T-cell (primary cell): ENCODE results near the gene PRMT1. TPM values are rescaled to one million over a fixed set of nuclear protein-coding genes. Genes with fewer than 3 reads are reported as not detected.

Source experiments
- ATAC-seq, 4 experiments: fragments of 200-7000 bp in 3 of 4; fragments of 150-1000 bp in 1 of 4; cut with Tn5 transposase; replicated peaks in 1 of 4; 1 replicate in 3 of 4; 2 replicates in 1 of 4; pipeline ENCODE4 v1.10.0; 2021; ENCODE audit warnings: moderate library complexity in 3 of 4, mild to moderate bottlenecking in 2 of 4, moderate number of reproducible peaks in 1 of 4
- CTCF ChIA-PET, 2 donors: fragments of 300-600 bp; sonication (Branson Sonifier 250); formaldehyde crosslinking; loops; one replicate each; lab custom pipeline; 2022; ENCODE audit warnings: antibody characterized with exemption in 2 of 2; lab: Charles Lee
- POLR2A ChIA-PET, 2 donors: fragments of 300-600 bp; sonication (Branson Sonifier 250); formaldehyde crosslinking; loops; one replicate each; lab custom pipeline; 2022; ENCODE audit warnings: antibody characterized with exemption in 2 of 2; lab: Charles Lee
- DNase-seq, 35 experiments: peaks; one replicate each; pipeline versions ENCODE4 v3.0.0 to v3.0.0-alpha.2; 2013 to 2023
- H3K27ac ChIP-seq: one replicate; pipeline ENCODE4 v1.5.1; 2013; ENCODE audit warnings: low read length
- H3K27me3 ChIP-seq, 2 experiments: replicated peaks in 1 of 2; 1 replicate in 1 of 2; 2 replicates in 1 of 2; pipeline versions ENCODE4 v1.6.1 to v1.7.0; 2013; ENCODE audit warnings: low read length in 1 of 2, mixed read lengths in 1 of 2; ENCODE audit not compliant: control insufficient read depth in 2 of 2, insufficient read depth in 2 of 2; ENCODE audit errors: extremely low read depth in 1 of 2
- H3K36me3 ChIP-seq, 2 donors: 1 replicate in 1 of 2; 2 replicates in 1 of 2; pipeline versions ENCODE4 v1.6.1 to v1.7.0; 2013; ENCODE audit warnings: low read length in 1 of 2; ENCODE audit not compliant: control insufficient read depth in 2 of 2, insufficient read depth in 1 of 2; ENCODE audit errors: extremely low read depth in 1 of 2
- H3K4me1 ChIP-seq, 2 experiments: 1 replicate in 1 of 2; 2 replicates in 1 of 2; pipeline versions ENCODE4 v1.6.1 to v1.7.0; 2013; ENCODE audit warnings: low read length in 2 of 2, mixed read lengths in 1 of 2; ENCODE audit not compliant: insufficient read depth in 2 of 2, control insufficient read depth in 1 of 2; ENCODE audit errors: extremely low read depth in 1 of 2
- H3K4me3 ChIP-seq, 2 donors: 1 replicate in 1 of 2; 2 replicates in 1 of 2; pipeline versions ENCODE4 v1.5.1 to v1.7.0; 2013; ENCODE audit warnings: mild to moderate bottlenecking in 2 of 2, low read length in 1 of 2, moderate library complexity in 1 of 2; ENCODE audit not compliant: control insufficient read depth in 1 of 2; ENCODE audit errors: extremely low read depth in 1 of 2
- H3K9me3 ChIP-seq: 2 replicates; pipeline ENCODE4 v1.7.0; 2013
- H3K27ac Mint-ChIP-seq, 2 donors: one replicate each; pipeline ENCODE4 v1.8.0; 2020 to 2021; ENCODE audit warnings: mild to moderate bottlenecking in 2 of 2, mixed read lengths in 2 of 2
- H3K27me3 Mint-ChIP-seq, 2 donors: one replicate each; pipeline ENCODE4 v1.8.0; 2021 to 2022; ENCODE audit warnings: mixed read lengths in 2 of 2
- H3K36me3 Mint-ChIP-seq: one replicate; pipeline ENCODE4 v1.8.0; 2021; ENCODE audit warnings: mixed read lengths
- H3K4me1 Mint-ChIP-seq, 3 donors: one replicate each; pipeline ENCODE4 v1.8.0; 2020 to 2022; ENCODE audit warnings: mixed read lengths in 3 of 3, mild to moderate bottlenecking in 1 of 3
- H3K4me3 Mint-ChIP-seq, 3 donors: one replicate each; pipeline ENCODE4 v1.8.0; 2020 to 2022; ENCODE audit warnings: mild to moderate bottlenecking in 3 of 3, mixed read lengths in 3 of 3, moderate library complexity in 3 of 3
- H3K9me3 Mint-ChIP-seq, 3 donors: one replicate each; pipeline ENCODE4 v1.8.0; 2020 to 2022; ENCODE audit warnings: mixed read lengths in 3 of 3
- WGBS: methylation state at CpG from one replicate; pipeline ENCODE4 v1.1.5; 2013; ENCODE audit warnings: missing lambda C conversion rate; ENCODE audit not compliant: insufficient coverage; 5-methylcytosine and 5-hydroxymethylcytosine counted together
- total RNA-seq, 35 experiments: library from RNA in 6 of 35; stranded (reverse) in 6 of 35; fragments of 120-200 nt in 1 of 35; gene quantifications; one replicate each; pipeline versions ENCODE4 v1.2.1 to v1.2.4 and lab custom pipeline; 2013 to 2026

The PRMT1 gene
- total RNA-seq, 5 donors from 2014 or later (not counting 1 experiment from before 2014, with no cell fraction given) = 72.0 to 116 (median 107) TPM

DNA sequence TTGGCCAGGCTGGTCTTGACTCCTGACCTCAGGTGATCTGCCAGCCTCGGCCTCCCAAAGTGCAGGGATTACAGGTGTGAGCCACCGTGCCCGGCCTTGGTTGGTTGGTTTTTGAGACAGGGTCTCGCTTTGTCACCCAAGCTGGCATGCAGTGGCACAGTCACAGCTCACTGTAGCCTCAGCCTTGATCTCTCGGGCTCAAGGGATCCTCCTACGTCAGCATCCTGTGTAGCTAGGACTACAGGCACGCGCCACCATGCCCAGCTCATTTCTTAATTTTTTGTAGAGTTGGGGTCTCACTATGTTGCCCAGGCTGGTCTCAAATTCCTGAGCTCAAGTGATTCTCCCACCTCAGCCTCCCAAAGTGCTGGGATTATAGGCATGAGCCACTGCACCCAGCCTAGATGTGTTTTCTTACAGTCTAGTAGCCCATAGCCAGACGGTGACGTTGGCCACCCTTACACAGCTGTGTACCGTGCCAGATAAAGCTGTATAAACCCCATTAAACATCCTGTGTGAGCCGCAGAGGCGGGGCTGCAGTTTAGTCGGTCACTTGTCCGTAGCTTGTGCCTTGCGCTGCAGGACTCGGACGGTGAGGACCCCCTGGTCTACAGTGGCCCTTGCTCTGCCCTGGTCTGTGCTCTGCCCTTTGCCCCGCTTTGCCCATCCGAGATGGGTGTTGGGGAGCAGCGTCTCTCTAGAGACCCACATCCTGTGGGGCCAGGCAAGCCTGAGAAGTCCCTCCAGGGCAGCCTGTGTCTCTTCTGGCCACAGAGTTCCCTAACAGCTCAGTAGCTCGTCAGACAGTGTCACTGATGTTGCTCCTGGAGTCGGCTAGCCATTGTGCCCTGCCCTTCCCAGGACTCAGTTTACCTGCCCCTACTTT, 21.3 kb upstream of the PRMT1 start:
- ATAC-seq (no peak), DNase-seq (no peak)
- Histone ChIP-seq H3K36me3 (peaks cover 46 to 85% of the 10 kb centered on the region in 2 donors), H3K27me3 (no peaks in the 10 kb centered on the region), H3K4me1 (peaks cover 0 to 7% of the 10 kb centered on the region in 2 experiments), H3K27ac (no peak overlapping the region), H3K4me3 (no peak overlapping the region), H3K9me3 (no peaks in the 10 kb centered on the region)
- Mint-ChIP-seq H3K9me3 (no peaks in the 10 kb centered on the region), H3K4me3 (no peak overlapping the region), H3K4me1 (peaks cover 5 to 9% (median 8%) of the 10 kb centered on the region in 3 donors), H3K27me3 (no peaks in the 10 kb centered on the region), H3K36me3 (peaks cover 21% of the 10 kb centered on the region), H3K27ac (no peak overlapping the region)
- POLR2A ChIA-PET = no interaction called here
- CTCF ChIA-PET = interaction anchor here in 1 of 2 donors (0.6 to 1.5 kb wide), 2 partner anchors 10 to 868 kb away, joined by 3 to 5 read pairs; partner anchors contain the start of genes BCL2L12 and IRF3
- 89% methylated on average over 21 of the region's 23 CpGs for WGBS

DNA sequence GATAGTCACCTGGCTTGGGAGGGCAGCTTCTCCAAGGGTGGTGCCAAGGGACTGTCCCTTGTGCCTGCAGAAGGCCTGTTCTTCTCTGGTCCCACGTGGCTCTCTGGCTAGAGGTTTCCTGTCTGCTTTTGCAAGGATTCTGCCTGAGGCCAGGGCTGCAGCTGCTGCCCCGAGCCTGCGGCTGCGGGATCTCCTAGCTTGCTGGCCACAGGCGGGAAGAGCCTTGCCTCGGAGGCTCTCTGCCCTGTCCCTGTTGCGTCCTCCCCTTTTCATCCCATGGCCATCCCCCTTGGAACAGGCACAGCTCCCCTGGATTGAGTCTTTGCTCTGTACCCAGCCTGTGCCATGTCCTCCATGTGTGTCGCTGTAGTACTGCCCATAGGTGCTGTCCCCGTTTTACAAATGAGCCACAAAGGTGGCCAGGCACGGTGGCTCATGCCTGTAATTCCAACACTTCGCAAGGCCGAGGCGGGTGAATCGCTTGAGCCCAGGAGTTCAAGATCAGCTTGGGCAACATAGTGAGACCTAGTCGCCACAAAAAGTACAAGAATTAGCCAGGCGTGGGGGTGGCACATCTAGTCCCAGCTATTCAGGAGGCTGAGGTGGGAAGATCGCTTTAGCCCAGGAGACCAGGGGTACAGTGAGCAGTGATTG, 20.5 kb upstream of the PRMT1 start:
- Histone ChIP-seq H3K27ac (no peak overlapping the region), H3K4me1 (peaks cover 0 to 10% of the 10 kb centered on the region in 2 experiments), H3K9me3 (no peaks in the 10 kb centered on the region), H3K36me3 (peaks cover 44 to 87% of the 10 kb centered on the region in 2 donors), H3K27me3 (no peaks in the 10 kb centered on the region), H3K4me3 (no peak overlapping the region)
- Mint-ChIP-seq H3K9me3 (no peaks in the 10 kb centered on the region), H3K27ac (peak overlapping the region in 1 of 2 donors; percentile 34), H3K4me3 (no peak overlapping the region), H3K27me3 (no peaks in the 10 kb centered on the region), H3K4me1 (peaks cover 5 to 10% (median 9%) of the 10 kb centered on the region in 3 donors), H3K36me3 (peaks cover 18% of the 10 kb centered on the region)
- ATAC-seq (no peak), DNase-seq (no peak)
- ChIA-PET POLR2A (no interaction called here), CTCF (interaction anchor here in 1 of 2 donors (1.5 kb wide), 1 partner anchor 9 kb away, joined by 5 read pairs; the partner anchor contains the start of genes BCL2L12 and IRF3)
- 92% methylated on average over 17 of the region's 17 CpGs for WGBS

DNA sequence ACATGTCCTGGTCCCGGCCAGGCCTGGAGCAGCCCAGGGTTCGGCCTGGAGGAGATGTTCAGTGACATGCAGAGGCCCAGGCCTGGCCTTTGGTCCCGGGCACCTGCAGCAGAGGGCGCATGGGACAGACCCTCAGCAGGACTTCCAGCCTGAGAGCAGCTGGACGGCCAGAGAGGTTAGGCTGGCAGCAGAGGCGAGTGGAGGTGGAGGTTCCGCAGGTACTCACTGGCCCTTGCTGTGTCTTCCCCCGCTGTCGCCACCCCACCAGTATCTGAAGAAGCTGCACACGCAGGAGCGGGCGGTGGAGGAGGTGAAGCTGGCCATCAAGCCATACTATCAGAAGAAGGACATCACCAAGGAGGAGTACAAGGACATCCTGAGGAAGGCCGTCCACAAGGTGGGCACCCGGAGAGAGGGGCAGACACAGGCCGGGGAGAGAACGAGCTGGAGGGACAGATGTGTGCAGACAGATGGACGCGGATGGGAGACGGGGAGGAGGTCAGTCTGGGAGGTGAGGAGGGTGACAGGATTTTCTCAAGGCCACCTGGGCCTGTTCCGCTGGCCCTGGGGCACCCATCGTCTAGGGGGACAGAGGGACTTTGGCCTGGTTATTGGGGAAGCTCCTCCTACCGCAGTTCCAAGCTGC, 19.5 kb upstream of the PRMT1 start:
- WGBS = 95% methylated on average over 21 of the region's 22 CpGs
- Histone ChIP-seq H3K27ac (no peak overlapping the region), H3K4me1 (peaks cover 0 to 20% of the 10 kb centered on the region in 2 experiments), H3K27me3 (no peaks in the 10 kb centered on the region), H3K9me3 (no peaks in the 10 kb centered on the region), H3K4me3 (no peak overlapping the region), H3K36me3 (peaks cover 37 to 92% of the 10 kb centered on the region in 2 donors)
- H3K27me3 Mint-ChIP-seq = no peaks in the 10 kb centered on the region
- no peak overlapping the region for H3K4me3 Mint-ChIP-seq
- H3K27ac Mint-ChIP-seq = peak overlapping the region in 1 of 2 donors; percentile 49
- DNase-seq = no peak
- no peaks in the 10 kb centered on the region for H3K9me3 Mint-ChIP-seq
- H3K36me3 Mint-ChIP-seq = peaks cover 18% of the 10 kb centered on the region
- ChIA-PET POLR2A (no interaction called here), CTCF (no interaction called here)
- peaks cover 5 to 16% (median 12%) of the 10 kb centered on the region in 3 donors for H3K4me1 Mint-ChIP-seq
- ATAC-seq = no peak

DNA sequence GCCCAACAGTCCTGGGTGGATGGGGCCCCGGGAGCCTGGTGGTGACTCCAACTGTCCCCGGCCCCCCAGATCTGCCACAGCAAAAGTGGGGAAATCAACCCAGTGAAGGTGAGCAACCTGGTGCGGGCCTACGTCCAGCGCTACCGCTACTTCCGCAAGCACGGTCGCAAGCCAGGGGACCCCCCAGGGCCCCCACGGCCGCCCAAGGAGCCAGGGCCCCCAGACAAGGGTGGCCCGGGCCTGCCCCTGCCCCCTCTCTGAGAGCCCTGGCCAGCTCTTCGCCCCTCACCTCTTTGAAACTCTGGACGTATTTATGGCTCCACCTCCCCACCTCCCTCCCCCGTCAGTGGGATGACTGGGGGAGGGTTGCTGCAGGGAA, 18.9 kb upstream of the PRMT1 start:
- WGBS = 98% methylated on average over 9 of the region's 15 CpGs
- Mint-ChIP-seq H3K27me3 (no peaks in the 10 kb centered on the region), H3K4me1 (peaks cover 5 to 21% (median 18%) of the 10 kb centered on the region in 3 donors), H3K36me3 (peaks cover 18% of the 10 kb centered on the region), H3K27ac (no peak overlapping the region), H3K9me3 (no peaks in the 10 kb centered on the region), H3K4me3 (no peak overlapping the region)
- Histone ChIP-seq H3K4me3 (no peak overlapping the region), H3K27ac (no peak overlapping the region), H3K36me3 (peaks cover 39 to 92% of the 10 kb centered on the region in 2 donors), H3K4me1 (peaks cover 0 to 25% of the 10 kb centered on the region in 2 experiments), H3K9me3 (no peaks in the 10 kb centered on the region), H3K27me3 (no peaks in the 10 kb centered on the region)
- CTCF ChIA-PET = no interaction called here
- DNase-seq = no peak
- ATAC-seq = no peak
- POLR2A ChIA-PET = no interaction called here

DNA sequence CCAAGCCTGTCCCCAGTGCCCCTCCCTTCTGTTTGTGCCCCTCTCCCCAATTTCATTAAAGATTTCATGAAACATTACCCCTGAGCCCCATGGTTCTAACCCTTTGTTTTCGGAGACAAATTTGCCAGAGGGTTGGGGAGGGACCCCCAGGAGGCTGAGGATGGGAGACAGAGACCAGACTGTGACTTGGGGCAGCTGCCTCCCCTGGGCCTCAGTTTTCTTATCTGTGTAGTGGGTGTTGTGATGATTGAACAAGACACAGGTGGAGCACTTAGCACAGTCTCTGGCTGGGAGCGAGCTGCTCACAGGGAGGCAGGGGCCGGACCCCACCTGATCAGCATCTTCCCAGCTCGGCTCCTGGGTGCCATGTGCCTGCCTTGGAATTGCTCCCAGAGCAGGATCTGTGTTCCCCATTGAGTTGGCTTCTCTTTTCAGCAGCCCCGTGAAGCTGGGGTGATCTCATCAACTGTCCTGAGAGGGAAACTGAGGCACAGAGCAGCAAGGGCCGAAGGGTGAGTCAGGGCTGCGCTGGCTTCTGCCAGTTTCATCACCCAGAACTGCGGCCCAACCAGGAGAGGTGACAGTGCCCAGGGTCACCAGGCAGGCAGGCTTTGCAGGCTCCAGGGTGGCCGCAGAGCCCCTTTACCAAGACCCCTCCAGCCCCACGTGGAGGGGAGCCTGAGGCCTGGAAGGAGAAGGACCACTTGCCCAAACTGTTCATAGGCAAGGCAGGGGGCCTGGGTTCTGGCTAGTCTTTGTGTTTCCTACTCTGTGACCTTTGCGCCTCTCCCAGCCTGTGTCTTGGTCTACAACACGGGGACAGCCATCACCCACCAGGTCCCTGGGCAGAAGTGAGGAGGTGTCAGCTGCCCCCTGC, 18.3 kb upstream of the PRMT1 start:
- Mint-ChIP-seq H3K27me3 (no peaks in the 10 kb centered on the region), H3K36me3 (peaks cover 18% of the 10 kb centered on the region), H3K9me3 (no peaks in the 10 kb centered on the region), H3K4me1 (peaks cover 7 to 27% (median 24%) of the 10 kb centered on the region in 3 donors), H3K27ac (peak overlapping the region in 1 of 2 donors; percentile 36), H3K4me3 (no peak overlapping the region)
- Histone ChIP-seq H3K9me3 (no peaks in the 10 kb centered on the region), H3K36me3 (peaks cover 36 to 90% of the 10 kb centered on the region in 2 donors), H3K27me3 (no peaks in the 10 kb centered on the region), H3K4me1 (peaks cover 0 to 32% of the 10 kb centered on the region in 2 experiments), H3K4me3 (no peak overlapping the region), H3K27ac (peak overlapping the region; percentile 30)
- no peak for ATAC-seq
- no peak for DNase-seq
- 94% methylated on average over 7 of the region's 12 CpGs for WGBS
- ChIA-PET POLR2A (no interaction called here), CTCF (no interaction called here)
